IPS DF 19.7 (cell line): ENCODE data around the gene SOX9.
A peak's percentile ranks its signal among the peaks of the same experiment; 100 is the strongest.
"Not testable (repeated sequence)": the region's sequence is repeated elsewhere in the genome, so short reads cannot be mapped to it uniquely, and the experiment has no call there.

Source experiments
- DNase-seq: peaks from one replicate; pipeline ENCODE4 v3.0.0-alpha.2; 2013; ENCODE audit warnings: low read depth, low spot score

Gene SOX9

DNA sequence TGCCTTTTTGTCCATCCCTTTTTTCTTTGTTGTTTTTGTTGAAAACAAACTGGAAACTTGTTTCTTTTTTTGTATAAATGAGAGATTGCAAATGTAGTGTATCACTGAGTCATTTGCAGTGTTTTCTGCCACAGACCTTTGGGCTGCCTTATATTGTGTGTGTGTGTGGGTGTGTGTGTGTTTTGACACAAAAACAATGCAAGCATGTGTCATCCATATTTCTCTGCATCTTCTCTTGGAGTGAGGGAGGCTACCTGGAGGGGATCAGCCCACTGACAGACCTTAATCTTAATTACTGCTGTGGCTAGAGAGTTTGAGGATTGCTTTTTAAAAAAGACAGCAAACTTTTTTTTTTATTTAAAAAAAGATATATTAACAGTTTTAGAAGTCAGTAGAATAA, 4.9 kb downstream of the SOX9 start:
- no peak for DNase-seq

DNA sequence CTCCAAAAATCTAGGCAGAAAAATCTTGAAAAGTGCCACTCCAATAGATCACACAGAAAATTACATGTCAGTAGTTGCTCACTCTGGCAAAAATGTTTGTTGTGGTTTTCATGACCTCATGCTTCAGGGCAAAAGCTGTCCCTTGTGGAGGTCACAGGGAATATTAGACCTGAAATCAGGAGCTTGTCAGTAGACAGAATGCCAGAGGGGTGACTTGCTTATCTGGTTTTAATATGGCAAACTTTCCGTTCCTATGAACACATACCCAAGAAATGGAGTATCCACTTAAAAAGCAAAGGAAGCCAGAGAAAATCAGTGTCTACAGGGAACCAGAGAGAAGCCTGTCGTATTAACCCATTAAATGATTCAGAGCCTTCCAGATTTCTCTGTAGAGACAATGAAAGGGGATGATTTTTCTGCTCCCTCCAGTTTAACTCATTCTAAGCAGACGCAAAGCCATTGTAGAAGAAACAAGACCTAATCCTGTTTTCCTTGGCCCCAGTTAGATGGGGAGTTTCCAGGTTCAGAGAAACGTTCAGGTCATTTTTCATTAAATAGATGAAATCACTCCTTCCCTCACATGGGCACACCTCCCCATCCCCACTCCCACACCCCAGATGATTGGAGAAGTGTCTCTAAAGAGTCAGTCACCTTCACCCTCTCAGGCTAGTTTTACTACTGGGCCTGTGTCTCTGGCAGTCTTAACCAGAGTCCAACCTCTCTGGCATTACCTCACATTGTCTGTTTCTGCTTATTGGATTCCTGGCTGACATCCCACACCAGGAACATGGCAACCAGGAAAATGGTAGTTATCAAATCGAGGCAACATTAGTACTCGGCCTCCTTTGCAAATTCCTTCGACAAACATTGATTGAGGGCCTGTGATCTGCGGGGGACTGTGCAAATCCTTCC, 6.0 kb downstream of the SOX9 start:
- no peak for DNase-seq

DNA sequence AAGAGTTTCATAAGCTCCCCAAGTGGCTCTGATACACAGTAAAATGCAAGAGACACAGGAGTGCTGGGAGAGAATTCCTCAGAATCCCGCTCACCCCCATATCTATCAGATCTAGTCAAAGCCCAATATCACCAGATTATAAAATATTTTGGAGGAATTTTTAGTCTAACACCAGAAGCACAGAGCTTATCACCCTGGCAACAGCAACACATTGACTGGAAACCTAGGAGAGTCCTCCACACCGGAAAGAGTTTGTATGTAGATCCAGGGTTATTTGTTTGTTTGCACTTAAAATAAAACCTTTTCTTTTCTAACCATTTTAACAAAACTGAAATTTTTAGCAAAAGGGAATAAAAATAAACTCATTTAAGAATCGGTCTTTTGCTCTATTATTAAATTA, 7.2 kb downstream of the SOX9 start:
- no peak for DNase-seq

DNA sequence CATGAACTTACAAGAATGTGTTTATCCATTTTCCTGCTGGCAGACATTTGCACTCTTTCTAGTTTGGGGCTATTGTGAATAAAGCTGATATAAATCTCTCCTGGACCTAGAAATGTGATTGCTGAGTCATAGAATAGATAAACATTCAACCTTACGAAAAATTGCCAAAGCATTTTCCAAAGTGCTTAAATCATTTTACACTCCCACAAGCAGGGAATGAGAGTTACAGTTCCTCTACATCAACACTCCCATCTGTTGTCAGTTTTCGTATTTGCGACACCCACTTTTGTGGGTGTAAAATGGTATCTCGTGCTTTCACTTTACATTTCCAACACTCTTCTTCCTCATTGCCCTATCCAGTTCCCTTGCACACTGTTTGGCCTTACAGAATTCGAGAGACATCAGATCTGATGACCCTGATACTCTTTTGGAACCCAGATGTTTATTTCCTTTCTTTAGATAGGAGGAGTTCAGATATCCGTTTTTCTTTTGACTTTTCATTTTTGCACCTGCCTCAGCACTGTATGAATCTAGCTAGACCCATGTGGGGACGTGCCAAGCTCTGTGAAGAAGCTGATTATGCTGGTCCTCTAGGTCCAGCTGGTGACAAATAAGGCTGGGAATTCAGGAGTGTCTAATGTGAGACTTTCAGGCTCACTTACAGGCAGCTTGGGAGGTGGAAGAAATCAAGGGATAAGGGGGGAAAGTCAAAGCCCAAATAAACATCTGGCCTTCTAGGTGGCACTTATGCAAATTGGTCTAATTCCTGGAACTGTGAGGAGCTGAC, 14.0 kb downstream of the SOX9 start:
- no peak for DNase-seq

DNA sequence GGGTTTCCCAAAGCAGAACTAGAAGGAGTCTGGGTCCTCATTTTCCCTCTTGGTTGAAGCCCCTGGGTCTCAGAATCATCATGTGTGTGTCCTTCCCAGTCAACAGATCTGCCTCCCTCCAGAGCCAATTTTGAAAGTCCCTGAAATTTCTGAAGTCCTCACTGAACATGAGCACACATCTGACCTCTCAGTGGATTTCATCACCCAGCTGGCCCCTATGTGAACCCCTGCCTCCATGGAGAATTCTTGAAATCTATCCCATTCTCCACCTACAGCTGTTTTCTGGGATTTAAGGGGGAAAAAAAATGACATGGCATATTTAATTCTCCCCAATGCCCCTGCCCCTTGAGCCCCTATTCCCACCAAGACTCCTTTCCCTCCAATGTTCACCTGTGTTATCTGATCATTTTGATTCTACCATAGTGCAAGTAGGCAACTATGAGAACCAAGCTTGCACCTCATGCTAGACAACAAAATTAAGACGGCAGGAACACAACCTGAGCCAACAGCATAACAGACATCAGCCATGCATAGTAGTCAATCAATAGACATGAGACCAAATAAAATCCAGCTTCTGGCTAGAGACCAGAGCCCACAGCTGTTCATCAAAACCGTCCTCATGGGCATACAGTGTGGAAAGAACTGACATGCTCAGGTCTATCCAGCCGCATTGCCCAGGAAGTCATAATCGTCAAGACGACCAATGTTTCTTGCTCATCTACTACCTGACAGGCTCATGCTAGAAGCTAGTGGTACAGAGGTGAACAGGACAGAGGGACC, 14.9 kb downstream of the SOX9 start:
- no peak for DNase-seq

DNA sequence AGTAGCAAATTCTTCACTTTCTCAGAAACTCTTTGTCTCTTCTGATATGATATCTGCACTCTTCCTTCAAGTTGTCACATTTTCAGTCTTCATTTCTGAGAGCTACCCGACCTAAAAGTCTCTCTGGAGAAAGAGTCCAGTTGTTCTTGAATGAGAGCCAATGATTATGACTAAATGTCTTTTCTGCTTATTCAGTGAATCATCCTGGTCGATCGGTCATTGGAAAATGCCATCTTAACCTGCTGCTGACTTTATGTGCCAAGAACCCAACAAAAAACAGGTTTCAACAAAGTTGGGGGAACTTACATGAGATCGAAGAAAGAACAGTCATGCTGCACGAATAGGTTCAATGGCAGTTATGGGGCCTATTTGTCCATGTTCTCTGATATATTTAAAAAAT, 15.9 kb downstream of the SOX9 start:
- no peak for DNase-seq

DNA sequence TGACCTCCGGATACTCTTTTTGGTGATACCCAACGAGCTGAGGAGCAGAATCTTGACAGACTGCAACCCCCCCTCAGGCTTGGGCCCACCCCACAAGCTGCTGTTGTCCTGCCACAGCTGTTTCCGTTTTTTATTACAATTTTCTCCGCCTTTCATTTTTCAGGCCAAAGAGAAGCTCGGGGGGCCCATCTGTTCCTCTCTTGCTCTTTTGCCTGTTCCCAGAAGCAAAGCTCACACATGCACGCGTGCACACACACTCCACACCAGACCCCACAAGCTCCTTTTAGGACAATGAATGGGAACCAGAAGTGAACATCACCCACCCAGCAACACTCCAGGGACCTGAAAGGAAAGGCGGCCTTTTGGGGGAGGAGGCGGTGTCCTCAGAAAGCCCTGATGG, 16.3 kb downstream of the SOX9 start:
- no peak for DNase-seq

DNA sequence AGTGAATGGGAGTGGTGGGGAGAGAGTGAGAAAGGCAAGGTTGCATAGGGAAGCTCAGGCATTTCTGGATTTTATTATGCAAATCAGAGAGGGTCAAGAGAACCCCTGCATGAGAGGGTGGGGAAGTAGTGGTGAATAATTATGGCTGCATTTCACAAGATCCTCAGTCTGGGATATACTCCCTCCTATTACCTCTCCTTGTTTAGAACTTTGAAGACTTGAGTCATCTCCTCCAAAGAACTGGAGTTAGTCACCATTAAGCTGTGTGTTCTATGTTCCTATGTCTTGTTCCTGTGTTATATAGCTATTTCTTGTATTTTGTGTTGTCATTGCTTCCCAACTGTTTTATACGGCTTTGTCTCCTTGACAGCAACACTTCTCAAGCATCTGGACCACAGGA, 18.4 kb downstream of the SOX9 start:
- DNase-seq = no peak

DNA sequence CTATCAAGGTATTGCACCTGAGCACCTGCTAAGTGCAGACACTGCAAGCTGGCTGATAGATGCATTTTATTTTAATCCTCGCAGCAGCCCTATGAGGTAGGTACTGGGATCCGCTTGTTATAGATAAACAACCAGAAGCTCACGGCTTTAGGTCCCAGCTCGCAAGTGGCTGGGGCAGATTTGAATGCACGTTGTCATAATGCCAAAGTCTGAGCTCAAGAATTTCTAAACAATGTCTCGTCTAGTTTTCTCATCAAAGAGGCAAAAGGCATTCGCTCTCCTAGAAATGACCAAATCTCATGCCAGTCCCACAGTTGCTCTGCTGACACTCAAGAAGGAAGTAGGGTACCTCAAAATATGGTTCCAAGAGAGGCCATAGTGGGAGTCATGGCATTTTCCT, 20.5 kb downstream of the SOX9 start:
- DNase-seq = no peak

DNA sequence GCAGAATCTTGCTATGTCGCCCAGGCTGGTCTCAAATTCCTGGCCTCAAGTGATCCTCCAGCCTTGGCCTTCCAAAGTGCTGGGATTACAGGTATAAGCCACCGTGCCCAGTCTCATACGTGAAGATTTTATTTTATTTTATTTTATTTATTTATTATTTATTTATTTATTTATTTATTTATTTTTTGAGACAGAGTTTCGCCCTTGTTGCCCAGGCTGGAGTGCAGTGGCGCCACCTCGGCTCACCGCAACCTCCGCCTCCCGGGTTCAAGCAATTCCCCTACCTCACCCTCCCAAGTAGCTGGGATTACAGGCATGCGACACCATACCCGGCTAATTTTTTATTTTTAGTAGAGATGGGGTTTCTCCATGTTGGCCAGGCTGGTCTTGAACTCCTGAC, 21.3 kb downstream of the SOX9 start:
- DNase-seq = not testable (repeated sequence)

DNA sequence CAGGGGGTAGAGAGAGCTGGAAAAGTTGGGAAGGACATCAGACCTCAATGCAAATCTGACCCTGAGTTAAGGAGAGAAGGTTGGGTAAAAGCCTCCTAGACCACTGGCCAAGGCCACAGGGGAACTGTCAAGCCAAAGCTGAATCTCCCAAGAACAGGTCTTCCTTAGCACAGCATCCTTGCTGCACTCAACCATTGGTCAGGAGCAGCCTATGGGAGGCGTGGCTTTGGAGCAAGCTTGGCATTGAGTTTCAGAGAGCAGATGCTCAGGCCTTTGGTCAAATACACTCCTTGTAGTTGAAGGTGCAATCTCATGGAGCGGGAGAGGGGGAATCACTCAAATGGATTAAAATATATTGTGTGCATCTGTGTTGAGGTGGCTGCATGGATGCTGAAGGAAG, 21.8 kb downstream of the SOX9 start:
- no peak for DNase-seq

DNA sequence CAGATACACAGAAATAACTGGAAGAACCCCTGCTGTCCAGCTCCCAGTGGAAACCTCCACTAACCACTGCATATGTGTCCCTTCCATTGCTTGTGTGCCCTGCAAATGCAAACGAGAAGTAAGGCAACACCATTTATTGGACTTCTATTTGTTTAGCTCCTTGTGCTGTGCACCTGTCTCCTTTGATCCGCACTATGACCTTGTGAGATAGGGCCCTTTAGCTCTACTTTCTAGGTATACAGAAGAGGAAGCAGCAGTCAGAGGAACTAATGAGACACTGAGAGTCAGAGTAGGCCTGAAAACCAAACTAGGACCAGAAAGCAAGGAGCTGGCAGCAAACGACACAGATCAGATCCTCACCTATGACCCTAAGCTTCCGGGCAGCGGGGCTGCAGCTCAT, 22.4 kb downstream of the SOX9 start:
- DNase-seq = no peak

DNA sequence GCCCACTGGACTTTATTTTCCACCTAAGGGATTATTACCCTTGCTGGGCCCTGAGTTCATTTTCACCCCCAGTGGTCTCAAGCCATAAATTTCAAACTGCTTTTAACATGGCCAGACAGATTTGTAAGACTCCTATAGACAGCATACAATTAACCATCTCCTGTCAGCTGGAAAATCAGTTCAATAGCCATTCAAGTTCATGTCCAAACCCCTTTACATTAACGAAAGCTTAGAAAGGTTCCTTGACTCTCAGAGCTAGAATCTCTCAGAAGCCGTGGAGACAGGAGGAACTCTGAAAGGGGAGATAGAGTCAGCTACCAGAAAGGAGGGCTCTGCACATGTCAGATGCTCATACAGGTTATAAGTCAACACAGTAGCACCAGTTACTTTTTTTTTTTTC, 23.3 kb downstream of the SOX9 start:
- DNase-seq = no peak

DNA sequence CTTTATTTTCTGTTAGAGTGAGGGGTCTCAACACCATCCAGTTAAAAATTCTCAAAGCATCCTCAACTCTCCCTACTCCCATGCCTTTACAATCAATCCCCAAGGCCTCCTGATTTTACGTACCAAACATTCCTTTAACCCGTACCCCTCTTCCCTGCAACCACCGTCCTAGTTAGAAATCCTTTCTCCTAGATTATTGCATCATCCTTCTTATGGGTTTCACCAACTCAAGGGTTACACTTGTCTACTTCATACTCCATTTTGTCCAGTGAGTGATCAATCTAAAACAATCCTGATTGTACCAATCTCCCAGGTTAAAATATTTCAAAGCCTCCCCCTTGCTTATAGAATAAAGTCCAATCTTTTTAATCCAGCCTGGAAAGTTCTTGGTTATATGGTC, 24.7 kb downstream of the SOX9 start:
- DNase-seq = no peak

DNA sequence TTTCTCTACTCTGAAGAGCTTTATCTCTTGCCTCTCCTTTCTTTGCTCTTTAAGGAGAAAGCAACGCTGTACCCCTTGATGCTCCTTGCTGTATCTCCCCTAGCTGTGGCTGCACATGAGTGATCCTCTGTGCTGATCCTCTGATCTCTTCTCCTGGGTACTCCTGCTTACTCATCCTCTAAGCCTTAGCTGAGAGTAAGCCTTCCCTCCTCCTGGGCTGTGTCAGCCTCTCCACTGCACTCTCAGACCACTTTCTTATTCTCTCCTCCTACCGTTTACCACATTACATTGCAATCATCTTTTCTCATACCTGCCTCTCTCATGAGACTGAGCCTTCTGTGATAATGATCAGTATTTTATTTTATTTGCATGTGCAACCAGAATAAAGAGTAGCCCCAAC, 25.1 kb downstream of the SOX9 start:
- no peak for DNase-seq

DNA sequence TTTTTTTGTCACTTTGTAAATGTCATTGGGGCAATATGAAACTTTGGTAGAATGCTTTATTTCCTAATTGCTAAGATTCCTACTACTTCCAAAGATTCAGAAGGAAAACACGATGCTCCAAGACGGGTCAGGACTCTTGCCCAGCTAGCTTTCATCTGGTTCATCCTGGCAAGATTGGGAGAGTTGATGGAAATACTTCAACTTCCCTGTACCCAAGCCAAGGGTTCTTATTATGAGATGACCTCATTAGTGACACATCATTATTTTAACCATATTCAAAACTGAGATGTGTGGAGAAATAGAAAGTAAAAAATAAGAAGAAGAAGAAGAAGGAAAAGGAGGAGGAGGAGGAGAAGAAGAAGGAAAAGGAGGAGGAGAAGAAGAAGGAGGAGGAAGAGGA, 25.6 kb downstream of the SOX9 start:
- no peak for DNase-seq

DNA sequence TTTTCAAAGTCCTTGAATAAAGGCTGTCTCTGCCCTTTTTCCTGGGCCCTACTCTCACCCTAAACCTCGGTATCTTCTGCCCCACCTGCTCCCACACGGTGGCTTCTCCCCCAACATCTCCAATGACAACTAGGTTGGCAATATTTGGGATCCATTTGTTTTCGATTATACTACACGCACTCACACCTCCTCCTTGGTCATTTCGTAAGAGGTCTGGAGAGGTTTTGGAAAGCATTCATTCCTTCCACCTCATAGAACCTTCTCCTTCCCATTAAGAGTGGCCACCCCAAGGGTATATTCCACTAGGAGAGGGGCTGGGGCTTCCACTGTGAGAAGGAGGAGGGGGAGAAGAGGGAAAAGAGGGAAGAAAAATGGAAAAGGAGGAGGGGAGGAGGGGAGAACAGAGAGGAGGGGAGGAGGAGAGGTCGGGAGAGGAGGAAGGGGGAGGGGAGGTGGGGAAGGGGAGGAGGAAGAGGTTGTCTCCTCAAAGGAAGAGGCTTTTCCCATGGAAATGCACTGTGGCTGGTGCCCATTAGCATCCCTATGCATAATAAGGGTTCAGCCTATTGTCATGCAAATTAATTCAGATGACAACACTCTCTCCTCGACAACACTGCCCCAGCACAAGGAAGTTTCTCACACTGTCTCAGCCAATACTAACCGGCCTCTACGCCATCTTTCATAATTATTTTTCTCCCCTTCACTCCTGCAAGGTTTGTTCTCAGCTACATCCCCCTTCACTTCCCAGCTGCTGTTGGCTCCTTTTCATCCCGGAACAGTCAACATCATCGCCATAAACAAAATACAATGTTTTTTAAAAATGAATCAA, 30.0 kb downstream of the SOX9 start:
- peak; percentile 99 for DNase-seq

DNA sequence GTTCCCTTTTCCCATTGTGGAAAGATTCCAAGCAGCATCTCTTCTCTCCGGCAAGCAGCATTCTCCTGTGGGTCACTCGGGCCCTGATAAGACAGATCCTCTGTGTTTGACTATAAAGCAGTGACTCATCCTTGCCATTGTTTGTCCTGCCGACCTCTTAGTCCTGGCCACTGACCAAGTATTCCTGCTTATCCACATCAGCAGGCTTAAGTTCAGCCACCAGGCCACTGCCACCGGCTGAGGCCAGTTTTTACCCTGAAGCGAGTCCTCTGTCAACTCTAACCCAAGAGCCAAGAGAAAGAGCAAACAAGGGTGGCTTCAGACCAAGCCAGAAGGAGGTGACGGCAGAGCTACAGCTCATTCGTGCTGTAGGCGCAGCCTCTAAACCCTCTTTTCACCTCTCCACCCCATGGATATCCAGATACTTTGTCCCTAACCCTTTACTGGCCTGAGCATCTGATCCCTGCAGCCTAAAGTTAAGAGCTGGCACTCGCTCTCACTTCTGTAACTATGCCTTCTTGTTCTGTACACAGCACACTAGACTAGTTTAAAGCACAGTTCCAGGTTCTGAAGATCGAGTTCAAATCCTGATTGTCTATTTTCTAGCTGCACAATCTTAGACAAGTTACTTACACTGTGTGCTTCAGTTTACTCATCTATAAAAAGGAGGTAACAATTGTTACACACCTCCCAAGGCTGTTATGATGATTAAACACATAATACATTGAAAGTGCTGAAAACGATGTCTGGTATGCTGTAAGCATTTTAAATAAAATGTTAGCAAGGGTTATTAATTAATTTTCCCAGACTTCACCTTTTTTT, 31.0 kb downstream of the SOX9 start:
- DNase-seq = peak; percentile 35

DNA sequence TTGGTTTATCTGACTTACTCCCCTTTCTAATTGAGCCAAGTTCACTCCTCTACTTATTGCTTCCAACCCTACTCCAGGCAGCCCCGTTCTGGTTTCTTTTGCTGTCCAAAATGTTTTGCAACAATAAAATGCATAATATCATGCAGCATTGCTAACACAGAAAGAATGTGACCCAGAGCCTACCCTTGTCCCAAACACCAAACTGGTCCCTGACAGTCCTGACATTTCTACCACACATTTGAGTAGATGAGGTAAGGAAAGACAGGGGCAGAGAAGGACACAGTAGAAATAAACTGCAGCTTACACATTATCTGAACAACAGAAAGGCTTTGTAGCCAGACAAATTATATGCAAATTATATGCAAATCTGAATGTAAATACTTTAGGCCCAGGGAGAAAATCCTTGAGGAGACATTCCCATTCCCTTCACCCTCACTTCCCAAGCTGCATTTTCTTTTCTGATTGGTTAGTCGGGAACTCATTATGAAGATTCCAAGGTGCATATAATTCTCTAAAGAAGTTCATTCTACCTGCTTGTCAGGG, 31.6 kb downstream of the SOX9 start:
- no peak for DNase-seq
